AG04450 (cell line): Measurements from ENCODE around the gene TRMT2A. TPM values are rescaled to one million over a fixed set of nuclear protein-coding genes. Genes with fewer than 3 reads are reported as not detected.
A peak's percentile ranks its signal among the peaks of the same experiment; 100 is the strongest.

Source experiments
- CTCF ChIA-PET: fragments of 300-600, 350-600 bp; formaldehyde crosslinking; extraction: SDS; loops from one replicate; lab custom pipeline; 2022; ENCODE audit warnings: antibody characterized with exemption, inconsistent platforms; lab: Charles Lee
- POLR2A ChIA-PET: fragments of 350-600 bp; formaldehyde crosslinking; extraction: SDS; loops from one replicate; lab custom pipeline; 2021; ENCODE audit warnings: antibody characterized with exemption, inconsistent platforms; lab: Yijun Ruan, JAX
- DNase-seq: peaks from one replicate; pipeline ENCODE4 v3.0.0-alpha.2; 2011; ENCODE audit warnings: low read depth, low spot score
- H3K27ac ChIP-seq: one replicate; pipeline ENCODE4 v1.5.1; 2012; ENCODE audit warnings: low read depth, low read length, control low read depth
- H3K27me3 ChIP-seq: one replicate; pipeline ENCODE4 v1.6.0; 2012; ENCODE audit warnings: low read length; ENCODE audit not compliant: control insufficient read depth, insufficient read depth
- H3K4me3 ChIP-seq: 2 replicates; pipeline ENCODE4 v1.5.1; 2011; ENCODE audit warnings: mild to moderate bottlenecking, low read depth, low read length, control low read depth
- H3K9me3 ChIP-seq: 2 replicates; pipeline ENCODE4 v1.5.1; 2012; ENCODE audit warnings: low read length; ENCODE audit not compliant: control insufficient read depth, insufficient read depth
- CTCF ChIP-seq: IDR thresholded peaks from 2 replicates; pipeline ENCODE4 v1.5.1; 2011; ENCODE audit warnings: low read depth, low read length, control low read depth, inconsistent platforms
- polyA plus RNA-seq: library from polyadenylated mRNA; depleted of rRNA; stranded (reverse); fragments of >200 nt; gene quantifications from 2 replicates; pipeline ENCODE4 v1.2.3, GENCODE V29; 2011

TRMT2A gene
- polyA plus RNA-seq, 1 experiment = 15.6 TPM

DNA sequence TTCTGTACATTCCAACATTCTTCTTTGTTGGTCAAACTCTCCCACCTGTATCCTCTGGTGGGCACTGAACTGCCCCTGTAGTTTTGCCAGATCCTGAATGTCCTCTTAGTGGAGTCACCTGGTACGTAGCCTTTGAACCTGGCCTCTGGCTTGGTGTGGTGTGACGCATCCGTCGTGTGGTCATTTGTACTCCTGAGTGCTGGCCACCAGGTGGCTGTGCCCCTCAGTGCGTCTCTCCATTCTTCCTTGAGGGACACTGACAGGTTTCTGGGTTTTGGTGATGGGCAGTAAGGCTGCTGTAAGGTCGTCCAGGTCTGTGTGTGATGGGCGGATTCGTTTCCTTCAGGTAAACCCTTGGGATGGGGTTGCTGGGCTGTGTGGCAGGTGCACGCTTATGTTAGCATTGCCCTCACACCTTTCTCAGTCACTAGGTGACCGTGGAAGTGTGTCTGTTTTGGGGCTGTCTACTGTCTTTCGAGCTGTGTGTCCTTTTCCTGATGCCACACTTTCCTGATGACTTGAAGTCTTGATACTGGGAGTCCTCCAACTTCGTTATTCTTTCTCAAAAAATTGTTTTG is 14.7 kb downstream of the TRMT2A start:
- no peaks in the 10 kb centered on the region for H3K9me3 ChIP-seq
- no peak overlapping the region for H3K27ac ChIP-seq
- peak; percentile 3; the same call in 1 of the 2 replicates for TF ChIP-seq CTCF
- no peak overlapping the region for H3K4me3 ChIP-seq
- H3K27me3 ChIP-seq = no peaks in the 10 kb centered on the region
- no peak for DNase-seq
- ChIA-PET POLR2A (no interaction called here), CTCF (no interaction called here)

GRCh38 chr22:20101638-20102037 is 15.4 kb downstream of the TRMT2A start:
- H3K4me3 ChIP-seq = no peak overlapping the region
- H3K9me3 ChIP-seq = no peaks in the 10 kb centered on the region
- no peak overlapping the region for H3K27ac ChIP-seq
- ChIA-PET CTCF (no interaction called here), POLR2A (no interaction called here)
- no peaks in the 10 kb centered on the region for H3K27me3 ChIP-seq
- TF ChIP-seq CTCF = no peak
- DNase-seq = no peak

GRCh38 chr22:20099099-20099711 is 17.8 kb downstream of the TRMT2A start:
- Histone ChIP-seq H3K27ac (no peak overlapping the region), H3K27me3 (no peaks in the 10 kb centered on the region), H3K4me3 (no peak overlapping the region), H3K9me3 (no peaks in the 10 kb centered on the region)
- POLR2A ChIA-PET = no interaction called here
- TF ChIP-seq CTCF = no peak
- CTCF ChIA-PET = no interaction called here
- DNase-seq = no peak

DNA sequence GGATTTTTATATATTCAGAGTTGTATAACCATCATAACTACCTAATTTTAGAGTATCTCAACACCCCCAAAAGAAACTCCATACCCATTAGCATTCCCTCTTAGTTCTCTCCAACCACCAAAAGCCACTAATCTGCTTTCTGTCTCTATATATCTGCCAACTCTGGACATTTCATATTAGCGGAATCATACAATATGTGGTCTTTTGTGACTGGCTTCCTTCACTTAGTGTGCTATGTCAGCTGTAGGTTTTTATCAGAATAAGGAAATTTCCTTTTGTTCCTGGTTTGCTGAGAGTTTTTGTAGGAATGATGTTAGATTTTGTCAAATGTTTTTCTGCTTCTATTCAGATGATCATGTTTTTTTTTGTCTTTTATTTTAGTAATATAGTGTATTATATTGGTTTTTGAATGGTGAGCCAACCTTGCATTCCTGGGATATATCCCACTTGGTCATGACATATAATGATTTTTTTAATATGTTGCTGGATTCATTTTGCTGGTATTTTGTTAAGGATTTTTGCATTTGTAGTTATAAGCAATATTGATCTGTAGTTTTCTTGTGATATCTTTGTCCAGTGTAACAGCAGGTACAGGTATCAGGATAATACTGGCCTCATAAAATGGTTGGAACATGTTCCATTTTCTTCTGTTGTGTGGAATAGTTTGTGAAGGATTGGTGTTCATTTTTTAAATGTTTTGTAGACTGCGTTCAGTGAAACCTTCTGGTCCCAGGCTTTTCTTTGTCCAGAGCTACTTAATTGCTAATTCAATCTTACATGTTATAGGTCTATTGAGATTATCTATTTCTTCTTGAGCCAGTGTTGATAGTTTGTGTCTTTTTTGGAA is 20.2 kb downstream of the TRMT2A start:
- H3K27me3 ChIP-seq = no peaks in the 10 kb centered on the region
- no peak overlapping the region for H3K4me3 ChIP-seq
- ChIA-PET CTCF (no interaction called here), POLR2A (no interaction called here)
- H3K27ac ChIP-seq = no peak overlapping the region
- DNase-seq = no peak
- H3K9me3 ChIP-seq = no peaks in the 10 kb centered on the region
- no peak for TF ChIP-seq CTCF

DNA sequence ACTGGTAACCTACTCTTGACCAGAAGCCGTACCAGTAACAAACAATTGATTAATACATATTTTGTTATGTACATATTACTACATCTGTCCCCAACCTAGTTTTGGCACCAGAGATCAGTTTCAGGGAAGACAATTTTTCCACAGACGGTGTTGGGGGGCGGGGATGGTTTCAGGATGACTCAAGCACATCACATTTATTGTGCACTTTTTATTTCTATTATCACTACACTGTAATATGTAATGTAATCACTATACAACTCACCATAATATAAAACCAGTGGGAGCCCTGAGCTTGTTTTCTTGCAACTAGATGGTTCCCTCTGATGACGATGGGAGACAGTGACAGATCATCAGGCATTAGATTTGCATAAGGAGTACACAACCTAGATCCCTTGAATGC is 21.5 kb downstream of the TRMT2A start:
- no peak for DNase-seq

More for the DNA sequence above, 21.5 kb downstream of the TRMT2A start:
- Histone ChIP-seq H3K27me3 (no peaks in the 10 kb centered on the region), H3K4me3 (no peak overlapping the region), H3K9me3 (no peaks in the 10 kb centered on the region), H3K27ac (no peak overlapping the region)
- CTCF ChIA-PET = no interaction called here
- POLR2A ChIA-PET = no interaction called here
- no peak for TF ChIP-seq CTCF
